Keratinocyte (primary cell): ENCODE results near the gene IFITM10. TPM values are rescaled to one million over a fixed set of nuclear protein-coding genes. Genes with fewer than 3 reads are reported as not detected.
A peak's percentile ranks its signal among the peaks of the same experiment; 100 is the strongest.

Source experiments
- DNase-seq: peaks from one replicate; pipeline ENCODE4 v3.0.0-alpha.2; 2011; ENCODE audit warnings: low read depth, missing footprints, low spot score
- FAIRE-seq: peaks from 2 replicates; lab custom pipeline; 2011; peaks lifted over from hg19 to GRCh38; lab: Jason Lieb, UNC
- H2AFZ ChIP-seq: 2 replicates; pipeline ENCODE4 v1.6.0; 2012; ENCODE audit warnings: low read length, control low read depth, inconsistent platforms; ENCODE audit not compliant: control insufficient read depth
- H3K27ac ChIP-seq: 2 replicates; pipeline ENCODE4 v1.5.1; 2011; ENCODE audit warnings: low read length; ENCODE audit not compliant: control insufficient read depth, insufficient read depth
- H3K27me3 ChIP-seq: 3 replicates; pipeline ENCODE4 v1.6.0; 2011; ENCODE audit warnings: low read length; ENCODE audit not compliant: control insufficient read depth, insufficient read depth; ENCODE audit errors: extremely low read depth
- H3K36me3 ChIP-seq, 2 experiments: 2 replicates in 1 of 2; 3 replicates in 1 of 2; pipeline ENCODE4 v1.5.1; 2011; ENCODE audit warnings: low read length in 2 of 2, mild to moderate bottlenecking in 1 of 2; ENCODE audit not compliant: control insufficient read depth in 2 of 2, insufficient read depth in 2 of 2; ENCODE audit errors: extremely low read depth in 1 of 2
- H3K4me1 ChIP-seq: 3 replicates; pipeline ENCODE4 v1.5.1; 2011; ENCODE audit warnings: low read length; ENCODE audit not compliant: control insufficient read depth, insufficient read depth; ENCODE audit errors: extremely low read depth
- H3K4me2 ChIP-seq: 3 replicates; pipeline ENCODE4 v1.6.0; 2011; ENCODE audit warnings: low read depth, low read length; ENCODE audit not compliant: control insufficient read depth, insufficient read depth; ENCODE audit errors: extremely low read depth
- H3K4me3 ChIP-seq, 3 experiments: fragments of 200-600 bp in 1 of 3; sonication (generic) in 1 of 3; 2 replicates in 2 of 3; 3 replicates in 1 of 3; pipeline ENCODE4 v1.5.1; 2011 to 2016; ENCODE audit warnings: low read length in 3 of 3, mild to moderate bottlenecking in 3 of 3, control low read depth in 2 of 3, inconsistent platforms in 1 of 3, low read depth in 1 of 3, mixed read lengths in 1 of 3, mixed run types in 1 of 3, moderate library complexity in 1 of 3; ENCODE audit not compliant: control insufficient read depth in 2 of 3, insufficient read depth in 2 of 3; ENCODE audit errors: extremely low read depth in 1 of 3
- H3K79me2 ChIP-seq: 2 replicates; pipeline ENCODE4 v1.6.0; 2012; ENCODE audit warnings: low read length; ENCODE audit not compliant: control insufficient read depth, insufficient read depth
- H3K9ac ChIP-seq: 3 replicates; pipeline ENCODE4 v1.6.0; 2011; ENCODE audit warnings: low read length; ENCODE audit not compliant: control insufficient read depth, insufficient read depth; ENCODE audit errors: extremely low read depth
- H3K9me1 ChIP-seq: 3 replicates; pipeline ENCODE4 v1.6.0; 2011; ENCODE audit warnings: low read length; ENCODE audit not compliant: control insufficient read depth, insufficient read depth; ENCODE audit errors: extremely low read depth
- H3K9me3 ChIP-seq: 2 replicates; pipeline ENCODE4 v1.5.1; 2012; ENCODE audit warnings: low read depth, low read length; ENCODE audit not compliant: control insufficient read depth
- H4K20me1 ChIP-seq: 3 replicates; pipeline ENCODE4 v1.6.0; 2011; ENCODE audit warnings: low read length; ENCODE audit not compliant: control insufficient read depth, insufficient read depth; ENCODE audit errors: extremely low read depth
- EZH2 ChIP-seq: IDR thresholded peaks from one replicate; pipeline ENCODE4 v1.6.1; 2012; ENCODE audit warnings: inconsistent platforms, mild to moderate bottlenecking, low read length, moderate library complexity
- dilution Hi-C: fragments of 300-500 bp; cut with MboI; formaldehyde crosslinking; loops from one replicate; pipeline ENCODE4 v1.7.0; 2020; ENCODE audit warnings: low sequenced_read_pairs; ENCODE audit not compliant: extremely low pct_ligation_motif_present
- polyA plus RNA-seq, 5 experiments: library from polyadenylated mRNA; depleted of rRNA in 3 of 5; stranded (reverse) in 3 of 5; stranded (forward) in 1 of 5; unstranded in 1 of 5; fragments of >200 nt; gene quantifications; 1 replicate in 1 of 5; 2 replicates in 3 of 5; 3 replicates in 1 of 5; pipeline versions ENCODE4 v1.2.1 to v1.2.3, GENCODE V29; 2011 to 2012; ENCODE audit warnings: missing spikeins in 2 of 5, low read depth in 1 of 5, low replicate concordance in 1 of 5
- TF ChIP-seq, protein P1 (sequence below), 3 experiments: IDR thresholded peaks in 1 of 3; conservative IDR thresholded peaks in 1 of 3; optimal IDR thresholded peaks in 1 of 3; 2 replicates in 2 of 3; 3 replicates in 1 of 3; pipeline versions ENCODE3 to v1.5.1; 2011; ENCODE audit warnings: low read length in 3 of 3, mild to moderate bottlenecking in 3 of 3, moderate library complexity in 2 of 3, control low read depth in 1 of 3, inconsistent platforms in 1 of 3; ENCODE audit not compliant: insufficient read depth in 2 of 3; ENCODE audit errors: extremely low read depth in 1 of 3

The IFITM10 gene
- polyA plus RNA-seq, 1 donor (not counting 4 experiments of a cell fraction or from before 2014, with no cell fraction given), result 0.14 TPM

GRCh38 chr11:1763796-1764661, 13.6 kb upstream of the IFITM10 start, which contains the start of gene CTSD:
CTSD (minus strand) TSS chr11:1763927; CDS start chr11:1763859, 68 bp downstream.
- Histone ChIP-seq H3K9ac (peak within 1 kb of the TSS; percentile 71), H3K79me2 (peaks cover 4% of the 10 kb centered on the region), H3K27ac (peak within 1 kb of the TSS; percentile 52), H3K36me3 (peaks cover 6 to 7% of the 10 kb centered on the region in 2 experiments), H3K9me3 (no peaks in the 10 kb centered on the region), H3K9me1 (no peaks in the 10 kb centered on the region), H3K4me3 (peak within 1 kb of the TSS; percentile 80 to 97 (median 85)), H2AFZ (peak within 1 kb of the TSS; percentile 67), H3K27me3 (no peaks in the 10 kb centered on the region), H3K4me1 (peaks cover 20% of the 10 kb centered on the region), H3K4me2 (peak within 1 kb of the TSS; percentile 91), H4K20me1 (no peaks in the 10 kb centered on the region)
- TF ChIP-seq, protein P1, sequence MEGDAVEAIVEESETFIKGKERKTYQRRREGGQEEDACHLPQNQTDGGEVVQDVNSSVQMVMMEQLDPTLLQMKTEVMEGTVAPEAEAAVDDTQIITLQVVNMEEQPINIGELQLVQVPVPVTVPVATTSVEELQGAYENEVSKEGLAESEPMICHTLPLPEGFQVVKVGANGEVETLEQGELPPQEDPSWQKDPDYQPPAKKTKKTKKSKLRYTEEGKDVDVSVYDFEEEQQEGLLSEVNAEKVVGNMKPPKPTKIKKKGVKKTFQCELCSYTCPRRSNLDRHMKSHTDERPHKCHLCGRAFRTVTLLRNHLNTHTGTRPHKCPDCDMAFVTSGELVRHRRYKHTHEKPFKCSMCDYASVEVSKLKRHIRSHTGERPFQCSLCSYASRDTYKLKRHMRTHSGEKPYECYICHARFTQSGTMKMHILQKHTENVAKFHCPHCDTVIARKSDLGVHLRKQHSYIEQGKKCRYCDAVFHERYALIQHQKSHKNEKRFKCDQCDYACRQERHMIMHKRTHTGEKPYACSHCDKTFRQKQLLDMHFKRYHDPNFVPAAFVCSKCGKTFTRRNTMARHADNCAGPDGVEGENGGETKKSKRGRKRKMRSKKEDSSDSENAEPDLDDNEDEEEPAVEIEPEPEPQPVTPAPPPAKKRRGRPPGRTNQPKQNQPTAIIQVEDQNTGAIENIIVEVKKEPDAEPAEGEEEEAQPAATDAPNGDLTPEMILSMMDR (optimal IDR thresholded peaks at IDR 0.05 in 1 of 3, IDR thresholded peaks at IDR 0.05 in 1 of 3, conservative IDR thresholded peaks at IDR 0.05 in 1 of 3; ENCODE audit: extremely low read depth in 1 of 3, insufficient read depth in 2 of 3, low read length in 3 of 3), result peak in 1 of 3 experiments; percentile 10
- TF ChIP-seq EZH2, result no peak
- FAIRE-seq (no peak), DNase-seq (no peak)
- dilution Hi-C loops, result no loop called here

- peak overlapping the region; percentile 52 for H3K27ac ChIP-seq
- peak overlapping the region; percentile 80 to 97 (median 85) for H3K4me3 ChIP-seq
- H3K36me3 ChIP-seq, result peaks cover 7 to 8% of the 10 kb centered on the region in 2 experiments
- H3K9me1 ChIP-seq, result no peaks in the 10 kb centered on the region
- no peaks in the 10 kb centered on the region for H3K27me3 ChIP-seq
- no peaks in the 10 kb centered on the region for H4K20me1 ChIP-seq
- no peaks in the 10 kb centered on the region for H3K9me3 ChIP-seq
- dilution Hi-C loops, result no loop called here
- H3K9ac ChIP-seq, result peak overlapping the region; percentile 71
- peaks cover 4% of the 10 kb centered on the region for H3K79me2 ChIP-seq
- H3K4me2 ChIP-seq, result peak overlapping the region; percentile 91
- FAIRE-seq (no peak), DNase-seq (no peak)
- H3K4me1 ChIP-seq, result peaks cover 18% of the 10 kb centered on the region
- H2AFZ ChIP-seq, result peak overlapping the region; percentile 49
- no peak for TF ChIP-seq EZH2
- TF ChIP-seq, protein P1 (optimal IDR thresholded peaks at IDR 0.05 in 1 of 3, IDR thresholded peaks at IDR 0.05 in 1 of 3, conservative IDR thresholded peaks at IDR 0.05 in 1 of 3; ENCODE audit: extremely low read depth in 1 of 3, insufficient read depth in 2 of 3, low read length in 3 of 3), result no peak
These were observed 13.0 kb upstream of the IFITM10 start for GRCh38 chr11:1763336-1763795.
